T-helper 1 cell (primary cell): ENCODE measurements around the gene SLC35E4.

Experiments used
- DNase-seq, 5 donors: peaks; one replicate each; pipeline ENCODE4 v3.0.0-alpha.2; 2012 to 2020

Gene SLC35E4

DNA sequence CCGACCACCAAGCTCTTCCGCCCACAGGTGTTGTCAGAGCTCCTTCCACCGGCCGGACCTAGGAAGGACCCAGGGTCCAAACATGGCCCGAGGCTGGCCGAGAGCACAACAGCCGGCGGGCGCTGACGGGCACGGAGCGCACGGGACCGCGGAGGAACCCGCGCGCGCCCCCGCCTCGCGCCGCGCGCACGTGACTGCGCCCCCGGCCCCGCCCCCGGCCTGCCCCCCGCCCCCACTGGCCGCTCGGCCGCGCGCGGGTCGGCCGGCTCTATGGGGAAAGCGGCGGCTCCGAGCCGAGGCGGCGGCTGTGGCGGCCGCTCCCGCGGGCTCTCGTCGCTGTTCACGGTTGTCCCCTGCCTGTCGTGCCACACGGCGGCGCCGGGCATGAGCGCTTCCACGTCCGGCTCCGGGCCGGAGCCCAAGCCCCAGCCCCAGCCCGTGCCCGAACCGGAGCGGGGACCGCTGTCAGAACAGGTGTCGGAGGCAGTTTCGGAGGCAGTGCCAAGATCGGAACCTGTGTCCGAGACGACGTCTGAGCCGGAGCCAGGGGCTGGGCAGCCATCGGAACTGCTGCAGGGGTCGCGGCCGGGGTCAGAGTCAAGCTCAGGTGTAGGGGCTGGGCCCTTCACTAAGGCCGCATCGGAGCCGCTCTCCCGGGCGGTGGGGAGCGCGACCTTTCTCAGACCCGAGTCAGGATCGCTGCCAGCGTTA lies 59.2 kb downstream of the SLC35E4 start, which contains the start of gene OSBP2:
Gene OSBP2, plus strand, starts transcription at position 235 of the 711 bp plus-strand sequence. Its CDS starts 36 bp downstream, at position 271.
- peak in 4 of 5 donors; percentile 8 to 38 (median 16) for DNase-seq

DNA sequence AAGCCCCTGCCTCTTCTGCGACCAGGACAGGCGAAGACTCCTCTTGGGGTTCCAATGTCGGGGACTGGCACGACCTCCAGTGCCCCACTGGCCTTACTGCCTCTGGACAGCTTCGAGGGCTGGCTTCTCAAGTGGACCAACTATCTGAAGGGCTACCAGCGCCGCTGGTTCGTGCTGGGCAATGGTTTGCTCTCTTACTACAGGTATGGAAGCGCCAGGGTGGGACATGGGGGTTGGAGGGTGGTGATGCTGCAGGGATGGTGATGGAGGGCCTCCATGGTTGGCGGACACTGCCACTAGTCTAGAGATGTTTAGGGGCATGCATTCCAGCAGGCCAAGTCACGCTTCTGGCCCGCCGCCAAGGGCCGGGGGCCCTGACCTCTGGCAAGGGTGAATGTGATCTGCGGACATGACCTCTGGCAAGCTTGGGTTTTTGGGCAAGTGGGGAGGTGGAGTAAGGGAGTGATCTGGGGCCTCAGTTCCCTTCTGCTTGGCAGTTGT lies 59.8 kb downstream of the SLC35E4 start:
- DNase-seq: no peak

GRCh38 chr22:30695871-30696655 lies 60.5 kb downstream of the SLC35E4 start:
- no peak for DNase-seq
